IPS-11a (cell line): ENCODE measurements around the gene C8G.

Experiments used
- H3K4me3 ChIP-seq: one replicate; pipeline ENCODE4 v1.5.1; 2013; ENCODE audit warnings: low read depth, low read length, control low read depth

The C8G gene

DNA sequence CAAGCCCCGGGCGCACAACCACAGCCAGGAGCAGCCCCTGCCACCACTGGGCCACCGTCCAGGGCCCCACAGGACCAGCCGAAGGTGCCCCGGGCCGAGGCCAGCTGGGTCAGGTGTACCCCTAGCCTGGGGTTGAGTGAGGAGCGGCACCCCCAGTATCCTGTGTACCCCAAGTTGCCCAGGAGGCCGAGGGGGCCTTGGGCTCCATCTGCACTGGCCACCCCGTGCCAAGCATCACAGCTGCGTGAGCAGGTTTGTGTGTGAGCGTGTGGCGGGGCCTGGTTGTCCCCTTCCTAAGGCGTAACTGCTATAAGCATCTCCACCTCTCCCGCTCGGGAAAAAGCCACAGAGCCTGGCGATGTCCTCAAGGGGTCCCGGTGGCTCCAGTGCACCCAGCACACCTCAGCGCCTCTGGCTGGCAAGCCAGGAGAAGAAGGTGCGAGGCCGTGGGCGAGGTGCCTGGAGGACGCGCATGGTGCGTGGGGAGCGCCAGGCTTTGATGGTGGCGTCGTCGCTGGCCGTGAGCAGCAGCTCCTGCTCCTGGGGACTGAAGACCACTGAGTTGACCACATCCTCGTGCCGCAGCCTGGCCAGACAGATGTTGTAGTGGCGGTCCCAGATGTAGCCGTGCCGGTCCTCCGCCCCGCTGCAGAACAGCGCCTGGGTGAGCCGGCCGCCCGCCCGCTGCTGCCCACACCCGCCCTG, 4.4 kb upstream of the C8G start:
- no peak overlapping the region for H3K4me3 ChIP-seq

DNA sequence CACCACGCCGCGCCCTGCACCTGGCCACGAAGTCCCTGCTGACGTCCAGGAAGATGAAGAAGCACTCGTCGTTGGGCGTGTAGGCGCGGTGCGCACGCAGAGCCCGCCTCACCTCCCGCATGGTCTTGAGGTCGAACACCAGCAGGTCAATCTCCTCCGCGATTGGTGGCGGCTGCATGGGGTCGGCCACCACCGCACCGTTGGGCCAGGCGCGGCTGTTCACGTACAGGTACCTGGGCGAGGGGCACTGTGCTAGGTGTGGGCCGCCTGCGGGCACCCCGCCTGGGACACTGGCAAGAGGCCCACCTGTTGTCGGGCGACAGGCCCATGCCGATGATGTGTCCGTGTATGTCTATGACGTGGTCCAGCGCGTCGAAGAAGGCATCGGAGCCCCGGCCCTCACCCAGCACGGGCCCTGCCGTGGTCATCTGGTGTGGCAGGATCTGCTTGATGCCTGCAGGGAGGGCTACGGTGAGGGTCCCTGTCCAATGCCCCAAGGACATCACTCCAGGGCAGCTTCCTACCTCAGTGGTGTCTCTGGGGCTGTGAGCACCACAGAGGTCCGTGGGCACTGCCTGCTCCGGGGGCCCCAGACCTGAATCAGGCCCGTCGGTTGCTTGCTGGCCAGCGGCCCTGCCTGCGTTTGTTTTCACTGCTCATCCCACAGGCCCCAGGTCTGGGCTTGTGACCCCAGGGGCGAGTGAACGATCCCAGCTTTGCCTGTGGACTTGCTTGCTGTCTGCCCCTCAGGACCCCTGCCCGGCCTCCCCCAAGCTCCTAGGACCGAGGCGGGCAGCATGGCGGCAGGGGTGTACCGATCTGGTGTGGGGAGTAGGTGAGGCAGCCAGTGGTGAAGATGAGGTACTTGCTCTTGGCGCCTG, 3.6 kb upstream of the C8G start:
- H3K4me3 ChIP-seq = no peak overlapping the region

DNA sequence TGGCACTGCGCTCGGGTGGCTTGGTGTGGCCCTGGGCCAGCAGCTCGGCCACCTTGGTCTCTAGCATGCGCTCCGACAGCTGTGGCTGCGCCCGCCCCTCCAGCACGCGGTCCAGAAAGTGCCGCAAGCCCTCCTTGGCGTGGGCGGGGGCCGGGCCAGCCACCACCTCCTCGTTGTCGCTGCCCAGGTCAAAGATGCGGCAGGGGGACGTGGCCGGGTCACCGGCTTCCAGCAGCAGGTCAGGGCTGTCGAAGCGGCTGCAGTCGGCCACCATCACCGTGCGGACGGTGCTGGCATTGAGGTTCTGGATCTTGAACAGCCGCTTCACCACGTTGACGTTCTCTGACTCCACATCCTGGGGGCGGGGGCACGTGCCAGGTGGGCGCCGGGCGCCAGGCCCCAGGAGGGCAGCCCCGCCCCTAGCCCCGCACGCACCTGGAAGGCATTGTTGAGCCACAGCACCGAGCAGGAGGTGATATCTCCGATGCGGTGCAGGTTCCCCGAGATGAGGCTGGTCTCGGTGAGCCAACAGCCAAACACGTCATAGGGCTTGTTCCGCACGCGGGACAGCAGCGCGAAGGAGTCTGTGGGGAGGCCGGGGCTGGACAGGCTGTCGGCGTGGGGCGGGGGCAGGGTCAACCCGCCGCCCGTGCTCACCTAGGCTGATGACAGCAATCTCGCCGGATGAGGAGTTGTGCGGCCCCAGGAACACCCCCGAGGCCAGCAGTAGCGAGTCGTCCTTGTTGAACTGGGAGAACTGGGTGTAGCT, 2.7 kb upstream of the C8G start:
- no peak overlapping the region for H3K4me3 ChIP-seq

DNA sequence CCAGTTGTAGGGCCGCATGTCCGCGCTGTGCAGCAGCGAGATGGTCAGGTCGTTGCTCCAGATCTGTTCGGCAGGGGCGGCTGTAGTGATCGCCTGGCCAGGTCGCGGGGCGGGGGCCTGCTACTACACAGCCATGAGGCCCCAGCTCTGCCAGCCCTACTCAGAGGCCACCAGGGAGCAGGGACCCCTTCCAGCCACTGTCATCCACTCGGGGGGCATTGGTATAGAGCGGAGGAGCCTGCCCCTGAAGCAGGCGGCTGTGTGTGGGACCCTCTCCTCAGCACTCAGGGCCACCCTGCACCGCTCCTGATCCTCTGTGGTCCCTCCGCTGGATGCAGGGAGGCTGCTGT, 2.2 kb upstream of the C8G start:
- no peak overlapping the region for H3K4me3 ChIP-seq

DNA sequence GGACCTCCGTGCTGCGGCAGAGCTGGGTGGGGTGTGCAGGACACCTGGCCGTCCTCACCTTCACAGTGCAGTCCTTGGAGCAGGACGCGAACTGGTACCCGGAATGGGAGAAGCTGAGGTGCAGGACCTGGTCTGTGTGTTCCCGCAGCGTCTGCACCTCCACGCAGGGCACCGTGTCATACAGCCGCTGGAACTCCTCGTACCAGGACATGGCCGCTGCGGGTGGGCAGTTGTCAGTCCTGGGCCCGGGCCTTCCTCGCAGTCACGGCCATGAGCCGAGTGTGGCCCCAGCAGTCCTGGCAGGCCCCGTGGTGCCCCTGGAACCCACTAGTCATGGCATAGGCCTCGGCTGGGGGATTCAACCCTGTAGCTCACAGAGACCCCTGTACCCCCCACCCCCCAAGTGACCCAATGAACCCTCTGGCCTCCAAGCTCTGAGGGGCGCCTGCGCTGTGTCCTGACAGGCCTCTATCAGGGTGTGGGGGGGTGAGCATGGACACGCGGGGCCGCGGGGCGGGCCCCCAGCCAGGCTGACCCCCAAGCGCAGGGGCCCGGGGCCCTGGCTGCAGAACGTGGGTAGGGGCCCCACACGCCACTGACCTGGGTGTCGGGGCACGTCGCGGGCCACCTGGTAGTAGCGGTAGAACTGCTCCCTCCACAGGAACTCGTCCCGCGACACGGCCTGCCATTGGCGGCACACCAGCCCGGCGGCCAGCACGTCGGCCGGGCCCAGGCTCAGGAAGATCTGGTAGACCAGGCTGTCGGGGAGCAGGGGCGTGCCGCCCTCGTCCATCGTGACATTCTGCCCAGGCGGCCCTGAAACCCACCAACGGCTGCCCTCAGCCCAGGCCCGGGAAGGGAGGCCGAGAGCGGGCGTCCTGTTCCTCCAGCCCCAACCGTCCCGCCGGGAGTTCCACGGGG, 1.5 kb upstream of the C8G start:
- peak overlapping the region; percentile 61 for H3K4me3 ChIP-seq

DNA sequence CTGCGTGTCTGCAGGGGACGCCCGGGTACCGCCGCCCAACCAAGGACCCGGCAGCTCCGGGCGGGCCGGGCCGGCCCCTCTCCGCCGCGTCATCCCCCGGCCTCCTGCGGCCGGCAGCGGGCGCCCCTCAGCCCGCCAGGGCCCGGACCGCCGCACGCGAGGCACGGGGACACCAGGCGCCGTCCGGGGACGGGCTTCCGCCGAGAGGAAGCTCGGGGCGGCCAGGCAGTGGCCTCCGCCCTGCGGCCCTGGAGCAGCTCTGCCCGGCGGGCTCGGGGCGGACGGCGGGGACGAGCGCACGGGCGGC, 878 bp upstream of the C8G start:
- H3K4me3 ChIP-seq = peak overlapping the region; percentile 61

DNA sequence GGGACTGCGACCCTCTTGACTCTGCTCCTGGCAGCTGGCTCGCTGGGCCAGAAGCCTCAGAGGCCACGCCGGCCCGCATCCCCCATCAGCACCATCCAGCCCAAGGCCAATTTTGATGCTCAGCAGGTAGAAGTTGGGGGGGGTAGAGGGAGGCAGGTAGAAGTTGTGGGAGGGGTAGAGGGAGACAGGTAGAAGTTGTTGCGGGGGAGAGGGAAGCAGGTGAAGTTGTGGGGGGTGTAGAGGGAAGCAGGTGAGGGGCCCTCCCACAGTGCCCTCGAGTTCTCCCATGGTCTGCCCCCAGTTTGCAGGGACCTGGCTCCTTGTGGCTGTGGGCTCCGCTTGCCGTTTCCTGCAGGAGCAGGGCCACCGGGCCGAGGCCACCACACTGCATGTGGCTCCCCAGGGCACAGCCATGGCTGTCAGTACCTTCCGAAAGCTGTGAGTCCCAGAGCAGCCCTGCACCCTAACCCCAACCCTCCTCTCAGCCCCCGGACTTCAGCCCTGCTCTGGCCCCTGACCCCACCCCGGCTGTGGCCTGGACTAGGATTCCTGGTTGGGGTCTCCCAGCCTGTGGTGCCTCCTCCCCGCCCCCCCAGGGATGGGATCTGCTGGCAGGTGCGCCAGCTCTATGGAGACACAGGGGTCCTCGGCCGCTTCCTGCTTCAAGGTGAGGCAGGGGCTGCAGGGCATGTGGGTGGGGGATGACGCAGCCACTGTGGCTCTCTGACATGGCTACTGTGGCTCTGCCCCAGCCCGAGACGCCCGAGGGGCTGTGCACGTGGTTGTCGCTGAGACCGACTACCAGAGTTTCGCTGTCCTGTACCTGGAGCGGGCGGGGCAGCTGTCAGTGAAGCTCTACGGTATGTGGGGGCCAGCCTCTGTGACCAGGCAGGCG, 537 bp downstream of the C8G start:
- H3K4me3 ChIP-seq = no peak overlapping the region

DNA sequence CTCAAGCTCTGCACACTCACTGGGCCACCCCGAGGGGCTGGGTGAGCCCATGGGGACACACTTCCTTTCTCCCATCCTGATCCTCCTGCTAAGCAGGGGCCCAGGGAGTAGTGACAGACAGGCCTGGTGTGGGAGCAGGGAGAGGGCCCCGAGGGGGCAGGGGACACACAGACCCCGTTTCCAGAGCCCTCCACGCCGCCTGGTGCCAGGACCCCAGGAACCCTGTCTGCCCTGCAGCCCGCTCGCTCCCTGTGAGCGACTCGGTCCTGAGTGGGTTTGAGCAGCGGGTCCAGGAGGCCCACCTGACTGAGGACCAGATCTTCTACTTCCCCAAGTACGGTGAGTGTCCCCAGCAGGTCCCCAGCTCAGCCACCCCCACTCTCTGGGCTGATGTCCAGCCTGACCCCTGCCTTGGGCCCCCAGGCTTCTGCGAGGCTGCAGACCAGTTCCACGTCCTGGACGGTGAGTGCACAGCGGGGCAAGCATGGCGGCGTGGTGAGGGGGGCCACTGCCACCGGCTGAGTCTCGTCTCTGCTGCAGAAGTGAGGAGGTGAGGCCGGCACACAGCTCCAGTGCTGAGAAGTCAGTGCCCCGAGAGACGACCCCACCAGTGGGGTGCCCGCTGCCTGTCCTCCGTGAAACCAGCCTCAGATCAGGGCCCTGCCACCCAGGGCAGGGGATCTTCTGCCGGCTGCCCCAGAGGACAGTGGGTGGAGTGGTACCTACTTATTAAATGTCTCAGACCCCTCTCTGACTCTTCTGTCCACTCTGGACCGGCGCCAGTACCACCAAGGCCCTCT, 1.4 kb downstream of the C8G start:
- no peak overlapping the region for H3K4me3 ChIP-seq

DNA sequence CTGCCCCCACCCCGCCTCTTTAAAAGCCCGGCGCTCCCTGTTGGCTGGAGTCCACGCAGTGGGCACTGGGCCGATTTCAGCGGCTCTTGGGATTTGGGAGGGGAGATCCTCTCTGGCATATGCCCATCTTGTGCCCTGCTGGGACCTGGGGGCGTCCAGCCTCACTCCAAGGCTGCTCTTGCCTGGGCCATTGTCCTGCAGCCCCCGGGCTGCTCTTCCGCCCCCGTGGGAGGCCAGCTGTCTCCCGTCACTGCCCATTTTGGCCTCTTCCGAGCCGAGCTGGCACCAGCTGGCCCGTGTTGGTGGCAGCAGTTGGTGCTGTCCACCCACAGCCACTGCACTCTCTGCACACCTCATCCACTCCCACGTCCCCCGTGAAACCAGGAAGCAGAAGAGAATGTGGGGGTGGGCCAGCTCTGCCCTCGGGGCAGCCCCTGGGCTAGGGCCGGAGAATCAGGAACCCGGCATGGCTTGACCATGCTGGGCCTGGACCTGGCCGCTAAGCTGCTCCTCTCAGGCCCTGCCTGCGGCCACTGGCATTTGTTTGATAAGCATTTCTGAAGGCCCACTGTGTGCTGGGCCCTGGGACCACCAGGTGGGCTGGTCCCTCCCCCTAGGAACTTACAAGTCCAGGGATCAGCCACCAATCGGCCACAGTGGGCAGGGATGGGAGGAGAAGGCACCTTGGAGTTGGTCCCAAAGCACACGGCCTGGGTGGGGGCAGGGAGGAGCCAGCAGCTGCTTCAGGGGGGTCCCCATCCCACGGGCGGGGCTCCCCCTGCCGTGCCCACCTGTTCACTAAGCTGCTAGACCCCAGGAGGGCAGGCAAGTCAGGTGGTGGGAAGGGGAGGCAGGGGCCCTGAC, 2.2 kb downstream of the C8G start:
- H3K4me3 ChIP-seq = no peak overlapping the region

DNA sequence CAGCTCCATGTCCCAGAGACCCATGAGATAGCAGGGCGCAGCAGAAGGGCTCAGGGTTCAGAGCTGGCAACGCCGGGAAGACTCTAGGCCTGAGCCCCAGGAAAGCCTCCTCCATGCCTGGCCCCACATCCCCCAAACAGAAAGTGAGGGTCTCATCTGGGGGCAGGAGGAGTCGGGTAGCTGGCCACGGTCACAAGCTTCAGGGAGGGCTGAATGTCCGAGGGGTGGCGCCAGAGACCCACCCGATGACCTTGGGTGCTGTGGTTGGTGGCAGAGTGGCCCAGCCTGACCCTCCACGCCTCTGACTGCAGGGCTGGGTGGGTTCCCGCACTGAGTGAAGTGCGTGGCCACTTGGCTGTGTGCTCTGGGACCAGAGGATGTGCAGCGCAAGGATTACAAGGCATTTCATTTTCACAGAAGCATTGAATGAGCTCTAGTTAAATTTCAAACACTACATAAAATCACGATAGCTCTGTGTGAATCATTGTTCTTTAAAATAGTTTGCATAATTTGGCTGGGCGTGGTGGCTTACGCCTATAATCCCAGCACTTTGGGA, 3.0 kb downstream of the C8G start:
- H3K4me3 ChIP-seq = no peak overlapping the region

DNA sequence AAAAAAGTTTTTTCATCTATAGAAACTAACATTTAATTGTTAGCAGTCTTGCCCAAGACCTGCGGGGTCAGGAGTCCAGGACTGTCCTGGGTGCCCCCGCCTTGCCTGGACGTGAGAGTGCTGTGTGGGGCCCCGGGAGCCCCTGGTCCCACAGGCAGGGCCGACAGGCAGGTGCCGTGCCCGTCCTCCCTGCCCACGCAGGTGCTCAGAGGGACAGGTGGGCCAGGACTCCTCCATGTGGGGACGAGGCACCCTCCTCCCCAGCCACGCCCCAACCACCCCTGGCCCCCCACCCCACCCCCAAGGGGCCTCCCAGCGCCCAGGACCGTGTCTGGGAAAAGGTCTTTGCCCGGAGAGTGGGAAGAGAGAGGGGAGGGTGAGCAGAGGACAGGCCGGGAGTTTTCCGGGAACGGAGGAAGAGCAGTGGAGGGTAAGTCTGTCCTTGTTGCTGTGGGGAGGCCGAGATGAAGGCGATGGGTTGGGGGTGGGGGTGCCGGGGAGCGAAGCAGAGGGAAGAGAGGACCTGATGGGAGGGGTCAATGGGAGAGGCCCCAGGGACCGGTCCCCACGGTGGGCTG, 4.3 kb downstream of the C8G start:
- H3K4me3 ChIP-seq = peak overlapping the region; percentile 41

DNA sequence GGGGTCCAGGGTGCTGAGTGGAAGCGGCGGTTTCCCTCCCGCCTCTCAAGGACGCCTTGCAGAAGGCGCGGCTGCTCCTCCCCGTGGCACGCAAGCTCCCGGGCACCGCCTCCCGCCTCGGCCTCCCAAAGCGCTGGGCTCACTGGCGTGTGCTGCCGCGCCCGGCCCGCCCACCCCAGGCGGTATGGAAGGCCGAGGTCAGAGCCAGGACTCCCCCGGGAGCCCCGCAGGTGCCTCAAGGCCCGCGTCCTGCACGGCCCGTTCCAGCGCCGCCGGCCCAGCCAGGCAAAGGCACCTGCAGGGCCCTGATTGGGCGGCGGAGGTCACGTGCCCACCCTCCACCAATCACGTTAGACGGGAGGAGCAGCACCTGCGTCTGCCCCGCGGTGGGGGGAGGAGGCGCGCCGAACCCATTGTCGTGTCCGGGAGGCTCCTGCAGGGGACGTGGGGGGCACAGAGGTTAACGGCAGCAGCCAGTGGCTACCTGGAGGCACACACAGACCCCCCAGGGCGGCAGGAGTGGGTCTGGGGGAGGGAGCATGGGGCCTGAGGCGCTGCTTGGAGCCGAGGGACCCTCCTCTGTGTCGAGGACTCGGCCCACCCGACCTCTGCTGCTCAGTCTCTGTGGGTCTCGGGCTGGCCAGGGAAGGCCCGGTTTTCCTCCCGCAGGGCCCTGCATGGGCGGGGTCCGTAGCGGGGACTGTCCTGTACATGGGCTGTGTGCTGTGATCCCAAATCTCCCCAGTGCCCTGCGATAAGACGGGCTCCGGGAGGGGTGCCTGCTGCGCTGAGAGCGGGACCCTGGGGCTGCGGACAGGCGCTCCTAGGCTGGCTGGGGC, 5.0 kb downstream of the C8G start:
- H3K4me3 ChIP-seq = peak overlapping the region; percentile 41

DNA sequence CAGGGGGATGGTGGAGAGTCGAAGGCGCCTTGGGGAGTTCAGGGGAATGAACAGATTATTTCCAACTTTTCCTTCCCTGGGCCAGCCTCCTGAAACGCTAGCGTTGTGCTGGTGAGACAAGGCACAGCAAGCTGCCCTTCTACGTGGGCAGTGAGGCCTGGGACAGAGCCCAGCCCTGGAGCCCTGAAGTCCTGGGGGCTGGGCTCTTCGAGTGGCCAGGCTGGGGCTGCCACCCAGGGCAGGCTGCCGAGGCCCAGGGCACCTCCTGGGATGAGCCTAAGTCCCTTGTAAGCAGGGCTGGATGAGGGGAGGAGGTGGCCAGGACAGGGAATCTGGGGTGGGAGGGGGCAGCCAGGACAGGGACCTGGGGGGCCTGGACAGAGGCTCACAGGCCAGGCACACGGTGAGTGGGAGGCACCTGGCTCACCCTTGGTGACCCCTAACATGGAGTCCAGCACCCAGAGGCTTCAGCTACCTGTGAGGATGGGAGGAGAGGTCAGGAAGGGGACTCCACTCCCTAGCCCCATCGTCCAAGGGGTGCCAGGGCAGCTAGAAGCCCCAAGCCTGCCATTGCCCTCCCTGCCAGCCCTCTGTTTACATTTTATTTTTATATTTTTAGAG, 5.7 kb downstream of the C8G start:
- H3K4me3 ChIP-seq = peak overlapping the region; percentile 41

DNA sequence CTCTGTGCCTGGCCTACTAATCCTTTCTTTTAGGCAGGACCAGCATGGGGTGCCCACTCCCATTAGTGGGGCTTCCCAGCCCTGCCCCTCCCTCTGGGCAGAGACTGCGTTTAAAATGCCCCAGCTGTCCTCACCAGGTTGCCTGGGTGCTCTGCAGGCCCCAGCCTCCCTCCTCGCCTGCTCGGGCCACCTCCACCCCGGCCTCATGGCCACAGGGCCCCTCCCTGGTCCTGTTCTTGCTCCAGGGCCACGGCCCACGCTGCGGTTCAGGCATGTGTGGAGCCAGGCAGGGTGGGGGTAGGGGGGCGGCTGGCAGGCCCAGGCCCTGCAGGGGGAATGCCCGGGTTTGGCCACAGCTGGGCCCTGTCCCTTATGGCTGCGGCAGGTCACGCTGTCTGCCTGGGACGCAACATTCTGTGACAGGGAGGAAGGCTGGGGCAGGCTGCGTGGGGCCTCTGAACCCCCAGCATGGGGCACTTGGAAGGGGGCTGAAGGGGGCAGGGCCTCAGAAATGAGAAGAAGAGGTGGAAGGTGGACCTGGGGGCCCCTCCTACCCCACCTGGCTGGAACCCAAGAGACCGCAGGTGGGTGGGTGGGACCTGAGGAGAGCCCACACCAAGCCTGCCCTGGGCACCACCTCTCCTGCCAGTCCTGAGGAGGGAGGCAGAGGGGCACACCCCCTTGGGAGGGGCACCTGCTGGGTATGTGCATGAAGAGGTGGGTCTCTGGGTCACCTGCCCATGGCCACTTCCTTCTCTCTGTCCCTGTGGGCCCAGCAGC, 6.7 kb downstream of the C8G start, which contains the start of gene LCN12:
LCN12 (plus strand) TSS at position 733 of the 780 bp plus-strand sequence. CDS start 55 bp downstream, outside the sequence.
- no peak within 1 kb of the TSS for H3K4me3 ChIP-seq

DNA sequence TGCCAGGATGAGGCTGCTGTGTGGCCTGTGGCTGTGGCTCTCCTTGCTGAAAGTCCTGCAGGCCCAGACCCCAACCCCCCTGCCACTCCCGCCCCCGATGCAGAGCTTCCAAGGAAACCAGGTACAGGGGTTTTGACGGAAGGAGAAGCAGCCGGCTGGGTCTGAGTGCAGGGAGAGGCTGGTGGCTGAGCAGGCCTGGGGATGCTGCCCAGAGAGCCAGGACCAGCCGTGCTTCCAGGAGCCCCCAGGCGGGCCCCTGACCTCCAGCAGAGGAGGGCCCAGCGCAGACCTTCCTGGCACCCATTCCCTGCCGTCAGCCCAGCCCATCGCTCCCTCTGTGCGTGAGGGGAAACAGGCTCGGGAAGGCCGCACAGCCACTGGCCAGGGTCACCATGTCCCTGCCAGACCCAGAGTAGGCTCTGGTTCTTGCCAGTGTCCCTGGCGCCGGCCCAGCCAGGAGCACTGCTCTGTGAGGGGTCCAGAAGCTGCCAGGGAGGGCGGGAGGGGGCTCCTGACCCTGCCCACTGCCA, 7.3 kb downstream of the C8G start:
- no peak overlapping the region for H3K4me3 ChIP-seq
